ENCODE measurements around the gene CCDC24. TPM values are rescaled to one million over a fixed set of nuclear protein-coding genes. Genes with fewer than 3 reads are reported as not detected.
A peak's percentile ranks its signal among the peaks of the same experiment; 100 is the strongest.

The CCDC24 gene
- total and polyA plus RNA-seq, 9 donors: 1.1 to 23.3 (median 6.3) TPM

- no peak for DNase-seq
- Histone ChIP-seq H3K27ac (no peak overlapping the region), H3K36me3 (no peaks in the 10 kb centered on the region), H3K4me3 (no peak overlapping the region), H3K4me1 (ENCODE audit: insufficient read depth) (no peaks in the 10 kb centered on the region), H3K9me3 (no peaks in the 10 kb centered on the region), H3K27me3 (no peaks in the 10 kb centered on the region)
- TF ChIP-seq CTCF (IDR thresholded peaks at IDR 0.05) (no peak), EP300 (IDR thresholded peaks at IDR 0.05) (no peak), POLR2A (IDR thresholded peaks at IDR 0.05) (no peak)
- intact Hi-C loops (cut with DNase I): no loop called here
- WGBS, 3 donors: 94 to 99% (median 94%) methylated on average over 3 of the region's 3 CpGs
Measured at GRCh38 chr1:43965316-43965715, 26.1 kb upstream of the CCDC24 start.

DNA sequence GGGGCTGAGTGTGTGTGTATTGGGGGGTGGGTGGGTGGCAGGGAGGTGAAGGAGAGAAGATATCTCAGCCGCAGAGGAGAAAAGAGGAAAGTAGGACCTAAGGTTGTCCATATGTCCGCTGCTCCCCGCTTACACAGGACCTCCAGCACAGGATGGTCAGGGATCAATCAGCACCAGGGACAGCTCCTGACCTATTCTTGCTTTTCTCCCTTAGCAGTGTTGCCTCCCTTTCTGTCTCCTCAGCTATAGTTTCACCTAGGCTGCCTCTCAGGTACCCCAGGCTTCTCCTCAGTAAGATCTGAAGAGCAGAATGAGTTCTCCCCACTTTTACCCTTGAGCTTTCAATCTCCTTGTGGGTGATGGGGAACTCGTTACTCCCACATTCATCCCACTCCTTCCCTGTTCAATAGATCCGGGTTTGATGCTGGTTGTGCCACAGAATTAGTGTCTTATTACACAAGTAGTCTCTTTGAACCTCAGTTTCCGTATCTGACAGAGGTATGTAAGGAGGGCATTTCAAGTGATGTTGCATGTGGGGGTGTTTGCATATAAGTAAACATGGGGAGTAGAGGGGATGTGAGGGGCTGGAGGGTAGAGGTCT, 23.0 kb upstream of the CCDC24 start:
- Histone ChIP-seq H3K4me1 (ENCODE audit: insufficient read depth) (peaks cover 7% of the 10 kb centered on the region), H3K36me3 (no peaks in the 10 kb centered on the region), H3K27me3 (no peaks in the 10 kb centered on the region), H3K27ac (no peak overlapping the region), H3K9me3 (no peaks in the 10 kb centered on the region), H3K4me3 (no peak overlapping the region)
- DNase-seq: peak in 1 of 5 donors; percentile 51
- 76 to 84% (median 79%) methylated on average over 6 of the region's 6 CpGs for WGBS, 3 donors
- TF ChIP-seq CTCF (IDR thresholded peaks at IDR 0.05) (no peak), POLR2A (IDR thresholded peaks at IDR 0.05) (no peak), EP300 (IDR thresholded peaks at IDR 0.05) (no peak)
- intact Hi-C loops (cut with DNase I): no loop called here

DNA sequence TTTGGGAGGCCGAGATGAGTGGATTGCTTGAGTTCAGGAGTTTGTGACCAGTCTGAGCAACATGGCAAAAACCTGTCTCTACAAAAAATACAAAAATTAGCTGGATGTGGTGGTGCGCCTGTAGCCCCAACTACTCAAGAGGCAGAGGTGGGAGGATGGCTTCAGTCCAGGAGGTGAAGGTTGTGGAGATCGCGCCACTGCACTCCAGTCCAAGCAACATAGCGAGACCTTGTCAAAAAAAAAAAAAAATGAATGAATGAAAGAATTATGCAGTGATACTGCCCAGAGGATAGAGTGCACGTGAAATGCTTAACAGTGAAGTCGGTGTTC, 22.0 kb upstream of the CCDC24 start:
- Histone ChIP-seq H3K4me1 (ENCODE audit: insufficient read depth) (peaks cover 8% of the 10 kb centered on the region), H3K4me3 (no peak overlapping the region), H3K9me3 (no peaks in the 10 kb centered on the region), H3K36me3 (no peaks in the 10 kb centered on the region), H3K27ac (no peak overlapping the region), H3K27me3 (no peaks in the 10 kb centered on the region)
- intact Hi-C loops (cut with DNase I): no loop called here
- 33 to 42% (median 35%) methylated on average over 7 of the region's 7 CpGs for WGBS, 3 donors
- TF ChIP-seq CTCF (IDR thresholded peaks at IDR 0.05): no peak
- TF ChIP-seq EP300 (IDR thresholded peaks at IDR 0.05): no peak
- no peak for TF ChIP-seq POLR2A (IDR thresholded peaks at IDR 0.05)
- no peak for DNase-seq

GRCh38 chr1:43969746-43970466, 21.5 kb upstream of the CCDC24 start, which contains the start of gene DPH2:
TSS of gene DPH2 (plus strand) at chr1:43970010. CDS start at chr1:43970176, 166 bp downstream.
- no peaks in the 10 kb centered on the region for H3K9me3 ChIP-seq
- peak within 1 kb of the TSS; percentile 74 for H3K4me3 ChIP-seq
- H3K27me3 ChIP-seq: no peaks in the 10 kb centered on the region
- peak in 1 of 3 donors; percentile 21 for TF ChIP-seq CTCF (IDR thresholded peaks at IDR 0.05)
- TF ChIP-seq EP300 (IDR thresholded peaks at IDR 0.05): no peak
- no peak within 1 kb of the TSS for H3K27ac ChIP-seq
- H3K36me3 ChIP-seq: no peaks in the 10 kb centered on the region
- intact Hi-C loops (cut with DNase I): no loop called here
- peaks cover 8% of the 10 kb centered on the region for H3K4me1 ChIP-seq (ENCODE audit: insufficient read depth)
- 1% methylated on average over 45 to 47 of the region's 47 CpGs for WGBS, 3 donors
- peak; percentile 95 to 97 (median 96) for DNase-seq

Data from ovary (tissue), 9 donors.